Fibroblast of skin of back (primary cell): Measurements from ENCODE around the gene EN2.

Experiments used
- DNase-seq: peaks from one replicate; pipeline ENCODE4 v3.0.0-alpha.2; 2013

The EN2 gene

DNA sequence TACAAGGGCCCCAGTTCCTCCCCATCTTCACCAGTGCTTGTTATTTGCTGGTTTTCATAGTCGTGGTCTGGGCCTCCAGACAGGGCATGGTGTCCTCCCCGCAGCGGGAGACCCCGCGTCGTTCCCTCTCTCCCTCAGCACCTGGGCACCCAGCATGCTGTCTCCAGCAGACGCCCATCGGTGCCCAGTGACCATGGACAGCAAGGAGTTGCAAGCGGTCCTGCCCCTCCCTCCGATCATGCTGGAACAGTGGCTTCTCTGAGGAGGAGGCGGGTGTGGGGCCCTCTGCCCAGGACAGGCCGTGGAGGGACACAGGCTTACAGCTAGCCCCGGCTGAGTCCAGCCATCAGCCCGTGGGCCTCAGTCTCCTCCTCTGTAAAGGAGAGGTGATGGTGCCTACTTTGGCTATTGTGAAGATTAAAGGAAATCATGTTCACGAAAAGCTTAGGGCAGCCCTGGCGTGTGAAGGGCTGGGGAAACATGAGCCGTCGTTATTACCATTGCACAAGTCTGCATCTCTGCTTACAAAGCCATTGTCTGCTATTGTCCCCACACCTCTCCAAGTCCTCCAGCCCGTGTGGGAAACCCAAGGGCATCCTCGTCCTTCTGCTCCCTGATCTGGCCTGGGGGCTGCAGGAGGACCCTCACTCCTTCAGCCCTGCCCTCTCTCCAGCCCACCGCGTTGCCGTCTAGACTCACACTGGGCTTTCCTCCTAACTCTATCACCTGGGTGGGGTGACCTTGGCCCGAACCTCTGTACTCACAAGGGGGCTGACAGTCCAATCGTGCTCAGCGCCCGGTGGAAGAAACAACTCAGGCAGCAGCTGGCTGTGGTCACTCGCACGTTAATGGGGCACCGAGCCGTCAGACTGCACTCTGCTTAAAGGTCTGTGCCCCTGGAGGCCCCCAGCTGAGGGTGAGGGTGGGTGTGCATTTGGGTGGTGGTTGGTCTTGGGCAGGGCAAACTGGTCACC lies 29.9 kb downstream of the EN2 start:
- DNase-seq: no peak

GRCh38 chr7:155488483-155489127 lies 30.7 kb downstream of the EN2 start:
- no peak for DNase-seq

- DNase-seq: no peak
Observed at GRCh38 chr7:155489158-155489840, 31.4 kb downstream of the EN2 start.

DNA sequence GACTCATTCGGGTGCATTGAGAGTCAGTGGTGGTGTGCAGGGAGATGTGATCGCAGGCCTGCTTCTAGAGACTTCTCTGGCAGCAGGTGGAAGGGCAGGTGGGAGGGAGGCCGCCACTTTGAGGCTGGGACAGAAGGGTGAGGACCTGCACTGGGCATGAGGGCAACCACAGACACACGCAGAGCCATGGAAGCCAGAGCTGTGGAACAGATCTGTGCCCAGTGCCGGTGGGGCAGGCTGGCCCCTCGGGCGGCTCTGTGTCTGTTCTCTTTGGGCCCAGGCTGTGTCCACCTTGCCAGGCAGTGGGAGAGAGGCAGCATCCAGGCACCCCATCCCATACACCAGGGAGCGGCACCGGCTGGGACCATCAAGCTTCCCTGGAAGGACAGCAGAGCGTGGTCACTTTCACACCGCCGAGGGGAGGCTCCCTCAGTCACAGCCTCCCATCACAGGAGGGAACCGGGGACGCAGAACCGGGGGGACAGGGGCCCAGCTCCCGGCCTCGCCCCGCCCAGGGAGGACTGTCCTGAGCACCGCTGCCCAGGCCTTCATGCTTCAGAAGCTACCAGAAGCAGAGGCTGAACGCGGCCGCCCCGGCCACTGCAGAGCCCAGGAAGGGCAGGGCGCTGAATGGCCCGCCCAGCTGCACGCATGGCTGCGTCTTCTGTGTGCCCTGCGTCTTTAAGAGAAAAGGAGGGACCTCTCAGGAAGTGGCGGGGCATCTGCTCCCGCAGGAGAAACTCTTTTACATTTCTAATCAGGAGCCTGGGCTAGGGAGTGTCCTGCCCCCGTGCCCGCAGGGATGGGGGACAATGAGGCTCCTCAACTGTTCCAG lies 32.1 kb downstream of the EN2 start:
- DNase-seq: no peak

- DNase-seq: peak; percentile 12
Observed at GRCh38 chr7:155490697-155491628, 33.0 kb downstream of the EN2 start.

DNA sequence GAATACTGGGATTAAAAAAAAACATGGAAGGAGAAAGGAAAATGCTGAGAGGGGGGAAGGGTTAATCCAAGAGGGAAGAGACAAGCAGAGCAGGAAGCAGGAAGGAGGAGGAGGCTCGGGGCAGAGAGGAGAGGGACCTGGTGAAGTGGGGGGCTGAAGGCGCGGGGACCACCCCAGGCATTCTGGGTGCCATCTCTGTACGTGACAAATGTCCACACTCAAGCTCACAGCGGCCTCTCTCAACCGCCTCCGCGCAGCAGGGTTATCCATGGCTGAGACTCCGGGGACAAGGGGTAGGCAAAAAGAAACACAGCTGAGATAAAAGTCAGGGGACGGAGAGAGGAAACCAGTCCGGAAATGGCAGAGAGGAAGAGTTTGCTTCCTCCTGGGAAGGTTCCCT lies 33.9 kb downstream of the EN2 start:
- DNase-seq: no peak

- no peak for DNase-seq
Observed at GRCh38 chr7:155493744-155494538, 36.0 kb downstream of the EN2 start.

- no peak for DNase-seq
Observed at GRCh38 chr7:155494551-155494950, 36.6 kb downstream of the EN2 start.

GRCh38 chr7:155495440-155496248 lies 37.7 kb downstream of the EN2 start:
- DNase-seq: no peak

GRCh38 chr7:155496267-155497005 lies 38.5 kb downstream of the EN2 start:
- DNase-seq: no peak

GRCh38 chr7:155497149-155497901 lies 39.4 kb downstream of the EN2 start:
- no peak for DNase-seq

DNA sequence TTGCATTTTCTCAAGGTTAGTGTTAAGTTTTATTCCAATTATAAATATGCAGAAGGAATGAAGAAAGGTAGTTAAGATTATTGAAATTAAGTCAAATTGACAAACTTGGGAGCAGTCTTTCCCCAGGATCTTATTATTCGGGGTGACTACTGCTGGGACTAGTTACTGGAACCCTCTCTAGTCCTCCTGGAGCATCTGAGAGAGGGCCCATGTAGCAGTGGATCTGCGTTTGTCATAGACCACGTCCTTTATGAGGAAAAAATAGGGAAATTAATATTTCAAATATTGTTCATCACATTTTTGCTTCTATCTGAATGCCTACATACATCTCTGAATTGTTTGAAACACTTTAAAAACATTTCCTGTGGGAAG lies 47.5 kb downstream of the EN2 start:
- no peak for DNase-seq

DNA sequence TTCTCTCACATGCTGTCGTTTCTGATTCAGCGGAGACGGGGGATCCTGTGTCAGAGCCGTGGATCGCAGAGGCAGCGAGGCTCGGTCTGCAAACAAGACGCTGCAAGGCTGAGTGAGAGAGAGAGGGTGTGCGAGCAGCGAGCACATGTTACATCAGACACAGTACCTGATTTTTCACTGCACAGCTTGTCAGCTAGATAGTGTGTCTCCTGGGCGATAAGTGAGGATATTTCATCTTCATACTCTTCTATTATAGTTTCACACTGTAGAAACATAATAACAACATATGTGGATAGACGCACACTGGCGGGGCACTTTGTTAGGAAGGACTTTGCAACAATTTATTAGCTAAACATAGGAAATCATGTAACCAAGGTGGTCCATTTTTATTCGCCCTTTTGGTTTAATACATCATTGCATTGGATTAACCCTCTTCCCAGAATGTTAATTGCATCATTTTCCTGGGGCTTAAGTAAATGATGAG lies 49.0 kb downstream of the EN2 start:
- no peak for DNase-seq

- no peak for DNase-seq
Observed at GRCh38 chr7:155507576-155507975, 49.6 kb downstream of the EN2 start.

DNA sequence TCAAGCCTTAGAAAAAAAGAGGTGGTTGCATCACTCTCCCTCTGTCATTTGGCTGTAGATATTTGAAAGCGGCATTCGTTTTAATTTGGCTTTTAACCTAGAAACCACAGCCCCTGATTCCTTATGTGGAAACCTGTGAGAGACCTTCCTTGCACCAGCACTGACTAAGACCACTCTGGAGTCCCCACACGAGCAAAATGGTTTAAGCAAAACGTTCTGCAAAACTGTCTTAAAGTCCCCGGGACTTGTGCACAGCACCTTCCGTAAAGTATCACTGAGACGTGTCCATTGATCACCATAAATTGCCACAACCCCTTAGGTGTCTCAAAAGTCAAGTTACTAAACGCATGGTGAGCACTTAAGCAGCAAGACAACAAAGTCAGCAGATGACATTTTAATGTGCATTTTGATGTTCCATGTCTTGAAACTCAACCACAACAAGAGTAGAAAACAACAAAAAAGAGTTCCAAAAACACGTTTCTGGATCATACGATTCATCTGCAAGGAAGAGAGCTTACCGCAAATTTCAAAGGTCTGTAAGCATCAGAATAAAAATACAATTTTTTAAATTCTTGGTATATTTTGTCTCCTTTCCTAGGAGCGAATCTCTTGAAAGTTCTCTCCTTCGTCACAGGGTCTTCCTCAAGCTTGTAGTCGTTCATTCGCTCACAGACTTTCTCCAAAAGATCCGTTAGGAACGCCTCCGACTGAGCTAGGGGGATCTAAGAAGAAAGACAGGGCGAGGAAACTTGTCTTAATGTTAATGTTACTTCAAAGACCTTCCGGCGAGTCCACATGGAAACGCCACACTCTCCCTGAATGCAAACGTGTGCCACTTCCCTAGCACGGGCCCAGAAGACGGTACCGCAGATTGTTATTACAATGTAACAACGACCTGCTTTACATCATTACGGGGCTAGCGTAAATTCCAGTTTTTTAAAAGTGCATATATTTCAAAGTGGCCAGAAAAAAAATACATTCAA lies 50.7 kb downstream of the EN2 start:
- DNase-seq: no peak

GRCh38 chr7:155509359-155509724 lies 51.4 kb downstream of the EN2 start:
- no peak for DNase-seq
